ENCODE data around the gene SYT1.

SYT1 gene

DNA sequence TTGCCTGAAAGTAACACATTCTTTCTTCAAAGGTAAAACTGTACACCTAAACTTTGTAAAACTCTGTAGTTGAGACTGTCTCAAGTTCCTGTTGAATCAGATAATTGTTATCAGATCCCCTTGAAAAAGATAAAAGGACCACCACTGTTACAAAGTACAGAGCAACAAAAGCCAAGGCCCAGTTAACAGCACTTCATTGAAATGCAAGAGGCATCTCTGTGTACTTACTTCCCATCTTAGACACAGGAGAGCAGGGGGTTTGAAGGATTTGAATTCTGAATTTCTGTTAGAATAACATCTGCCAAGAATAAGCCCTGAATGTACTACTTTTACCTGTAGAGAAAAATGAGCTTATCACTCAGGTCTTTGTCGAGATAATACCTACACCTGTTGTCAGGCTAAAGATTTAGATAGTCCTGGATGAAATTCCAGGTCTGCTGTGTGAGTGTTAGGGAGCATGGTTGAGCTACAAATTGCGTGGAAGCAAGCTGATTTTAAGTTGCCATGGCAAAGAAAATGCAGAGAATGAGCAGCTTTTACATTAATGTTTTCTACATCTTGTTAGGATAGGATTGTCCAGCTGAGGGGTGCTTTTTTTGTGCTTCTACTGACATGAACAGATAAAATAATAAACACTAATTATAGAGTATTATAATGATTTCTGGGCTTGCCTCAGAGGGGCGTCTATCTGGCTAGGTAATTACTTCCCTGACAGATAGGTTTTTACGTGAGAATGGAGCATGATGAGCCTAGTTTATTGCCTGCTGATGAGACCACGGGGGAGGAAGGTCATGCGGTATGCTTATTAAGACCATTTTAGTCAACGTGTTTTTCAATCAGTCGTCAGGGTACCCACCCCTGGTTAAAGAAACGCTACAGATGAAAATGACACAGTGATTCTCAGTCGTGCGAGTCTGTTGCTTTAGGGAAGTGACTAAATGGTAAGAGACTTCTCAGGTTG, 517.0 kb downstream of the SYT1 start:
- DNase-seq (ENCODE audit: low read depth in 2 of 2, low spot score in 1 of 2): no peak

DNA sequence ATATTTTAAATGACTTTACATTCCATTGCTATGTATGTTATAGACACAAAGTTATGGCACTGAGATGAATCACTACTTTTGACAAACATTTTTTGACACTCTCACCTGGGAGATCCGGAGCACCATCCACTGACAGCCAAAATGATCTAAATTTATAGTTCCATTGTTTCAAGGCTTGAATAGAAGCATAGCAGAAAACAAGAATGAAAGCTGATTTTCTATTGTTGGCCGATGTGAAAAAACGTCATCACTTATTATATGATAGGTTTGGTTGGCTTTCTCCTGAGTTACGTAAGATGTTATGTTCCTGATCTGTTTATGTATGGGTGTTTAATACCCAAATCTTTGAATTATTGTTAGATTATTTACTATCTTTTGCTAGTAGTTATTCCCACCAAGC, 520.0 kb downstream of the SYT1 start:
- DNase-seq (ENCODE audit: low read depth in 2 of 2, low spot score in 1 of 2): no peak

DNA sequence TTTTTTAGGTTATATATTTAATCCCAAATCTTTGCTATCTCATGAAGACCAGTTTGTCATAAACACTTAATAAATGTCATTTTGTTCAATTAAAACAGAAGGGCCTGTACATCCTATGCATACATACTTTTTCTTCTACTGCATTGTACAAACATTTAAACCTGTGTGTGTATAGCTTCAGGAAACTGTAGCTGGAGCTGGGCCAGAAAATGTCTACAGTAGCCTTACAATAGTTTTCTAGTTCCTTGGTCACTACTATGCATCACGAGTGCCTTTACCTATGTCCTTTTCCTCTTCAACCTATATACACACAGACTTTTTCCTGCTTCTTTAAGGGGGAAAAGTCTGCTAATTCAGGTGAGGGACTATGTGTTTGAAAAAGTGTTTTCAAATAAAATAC, 523.4 kb downstream of the SYT1 start:
- no peak for DNase-seq (ENCODE audit: low read depth in 2 of 2, low spot score in 1 of 2)

DNA sequence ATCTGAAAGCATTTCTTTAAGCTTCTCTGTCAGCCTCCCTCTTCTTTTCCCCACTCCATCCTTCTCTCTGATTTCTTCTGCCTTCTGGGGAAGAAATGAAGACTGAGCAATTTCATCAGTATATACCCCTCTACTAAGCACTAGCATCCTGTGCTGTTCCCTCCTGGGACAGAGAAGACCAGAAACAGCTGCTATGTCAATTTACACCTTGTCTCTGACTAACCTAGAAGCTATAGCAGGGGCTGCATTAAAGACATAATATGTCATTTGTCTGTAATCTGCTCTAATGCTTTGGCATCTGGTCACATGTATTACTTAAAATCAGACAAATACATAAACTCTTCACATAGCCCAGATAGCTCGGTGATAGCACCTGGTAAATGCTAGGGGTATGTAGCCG, 529.3 kb downstream of the SYT1 start:
- DNase-seq (ENCODE audit: low read depth in 2 of 2, low spot score in 1 of 2): no peak

DNA sequence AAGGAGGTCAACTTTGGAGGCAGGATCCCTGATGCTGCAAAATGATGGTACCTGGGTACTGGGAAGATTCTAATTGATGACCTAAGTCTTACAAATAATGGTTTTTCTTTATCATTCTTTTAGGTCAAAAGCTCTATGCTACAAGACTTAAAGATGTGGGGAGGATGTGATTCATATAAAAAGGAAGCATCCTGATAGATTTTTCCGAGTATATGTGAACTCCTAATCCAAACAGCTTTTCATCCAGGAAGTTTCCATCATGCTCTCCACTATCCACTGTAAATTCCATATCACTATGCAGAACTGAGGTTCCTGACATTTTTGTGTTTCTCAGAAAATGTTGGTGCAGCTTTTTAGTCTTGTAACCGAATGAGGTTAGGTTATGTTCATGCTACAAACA, 533.0 kb downstream of the SYT1 start:
- DNase-seq (ENCODE audit: low read depth in 2 of 2, low spot score in 1 of 2): no peak

DNA sequence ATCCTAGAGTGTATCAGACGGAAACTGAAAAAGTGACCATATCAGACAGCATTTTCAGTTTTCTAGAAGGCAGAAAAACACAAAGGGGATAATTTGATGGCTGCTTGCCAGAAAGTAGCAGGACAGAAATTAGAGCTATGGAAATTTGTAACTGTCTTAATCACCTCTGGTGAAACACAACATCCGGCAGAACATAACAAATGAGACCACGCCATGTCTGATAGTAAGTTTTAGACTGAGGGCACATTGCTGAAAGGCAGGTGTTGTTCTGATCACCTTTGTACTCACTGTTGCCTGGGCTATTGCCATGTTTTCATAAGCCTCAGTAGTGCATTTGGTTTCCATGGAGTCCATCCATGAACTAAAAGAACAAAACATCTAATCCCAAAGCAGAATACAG, 535.9 kb downstream of the SYT1 start:
- DNase-seq (ENCODE audit: low read depth in 2 of 2, low spot score in 1 of 2): no peak

DNA sequence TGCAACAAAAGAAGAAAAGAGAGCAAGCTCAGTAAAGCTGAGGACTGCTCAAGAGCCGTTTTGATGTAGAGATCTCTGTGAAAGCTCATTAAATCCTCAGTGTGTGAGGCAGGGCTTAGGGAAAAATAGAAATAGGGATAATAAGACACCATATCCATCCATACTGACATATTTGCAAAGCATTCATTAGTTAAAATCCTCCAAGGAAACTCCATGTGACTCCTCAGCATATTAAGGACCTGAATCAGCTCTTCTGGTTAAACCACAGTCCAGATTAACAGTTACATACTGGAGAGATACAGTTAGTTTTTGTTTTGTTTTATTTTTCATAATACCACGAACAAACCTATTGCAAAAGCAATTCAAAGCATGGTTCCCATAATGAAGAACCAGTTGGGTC, 538.0 kb downstream of the SYT1 start:
- DNase-seq (ENCODE audit: low read depth in 2 of 2, low spot score in 1 of 2): no peak

DNA sequence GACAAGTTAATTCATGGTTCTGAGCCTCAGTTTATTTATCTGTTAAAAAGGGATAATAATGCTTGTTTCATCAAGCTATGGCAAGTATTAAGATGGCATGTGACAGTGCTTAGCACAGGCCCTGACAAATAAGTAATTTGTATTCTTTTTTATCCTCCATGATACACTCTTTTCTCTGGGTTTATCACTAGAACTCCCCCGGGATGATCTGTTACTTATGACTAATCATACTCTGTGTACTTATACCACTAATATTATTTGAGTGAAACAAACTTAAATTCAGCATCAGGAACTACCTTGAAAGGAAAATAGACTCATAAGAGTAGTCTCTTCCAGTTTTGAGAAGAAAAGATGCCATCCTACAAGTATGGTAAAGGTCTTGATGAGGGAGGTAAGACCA, 542.4 kb downstream of the SYT1 start:
- DNase-seq (ENCODE audit: low read depth in 2 of 2, low spot score in 1 of 2): no peak

DNA sequence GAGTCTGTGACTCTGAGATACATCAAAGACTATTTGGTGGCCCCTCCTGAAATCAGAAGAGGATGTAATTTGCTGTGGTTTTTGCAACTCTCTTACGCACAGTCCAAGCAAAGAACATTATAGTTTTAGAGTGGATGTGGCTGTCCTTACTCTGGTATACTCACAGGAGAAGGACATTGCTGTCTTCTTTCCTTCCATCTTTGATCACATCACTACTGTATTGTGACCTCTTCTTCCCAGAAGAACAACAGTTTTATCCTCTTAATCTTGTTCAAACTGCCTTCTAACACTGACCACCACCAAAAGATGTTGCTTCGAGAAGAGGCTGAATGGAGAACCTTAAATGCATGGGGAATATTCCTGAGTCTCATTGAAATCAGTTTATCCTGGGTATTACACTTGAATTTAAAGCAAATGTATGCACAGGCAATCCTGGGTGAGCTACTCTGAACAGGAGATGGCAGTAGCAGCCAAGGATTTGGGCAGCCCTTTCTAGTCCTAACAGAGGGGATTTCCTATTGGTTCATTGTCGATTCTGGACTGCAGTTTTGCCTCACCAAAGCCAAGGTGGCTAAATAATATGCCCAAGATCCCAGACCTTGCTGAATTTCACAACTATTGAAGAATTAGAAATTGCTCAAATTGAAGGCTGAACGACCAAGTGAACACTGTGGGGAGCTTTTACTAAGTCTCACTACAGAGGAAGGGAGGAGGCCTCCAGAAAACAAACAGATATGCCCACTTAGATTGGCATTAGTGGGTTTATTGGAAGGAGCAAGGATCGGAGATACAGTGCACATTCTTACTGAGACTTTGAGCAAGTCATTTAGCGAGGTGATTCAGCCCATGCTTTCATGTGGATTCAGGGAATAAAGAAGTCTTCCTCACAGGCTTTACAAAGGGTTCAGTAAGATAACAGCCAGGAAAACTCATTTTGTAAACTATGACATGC, 543.4 kb downstream of the SYT1 start:
- DNase-seq (ENCODE audit: low read depth in 2 of 2, low spot score in 1 of 2): no peak

DNA sequence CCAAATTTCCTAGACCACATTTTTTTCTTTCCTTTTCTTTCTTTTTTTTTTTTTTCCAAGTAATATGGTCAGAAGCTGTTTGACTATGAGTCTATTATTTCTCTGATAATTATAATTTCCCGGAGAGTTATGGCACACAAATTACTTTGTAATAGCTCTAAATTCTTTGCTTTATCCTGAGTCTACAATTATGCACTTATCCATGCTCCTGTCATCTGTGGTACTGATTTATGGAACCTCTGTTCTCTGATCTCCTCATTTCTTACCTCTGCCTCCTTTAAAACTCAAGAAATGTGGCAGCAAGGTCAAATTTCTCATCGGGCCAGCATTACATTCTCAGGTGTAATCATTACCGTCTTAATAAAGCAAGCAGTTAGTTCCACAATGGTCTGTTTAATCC, 544.1 kb downstream of the SYT1 start:
- no peak for DNase-seq (ENCODE audit: low read depth in 2 of 2, low spot score in 1 of 2)

DNA sequence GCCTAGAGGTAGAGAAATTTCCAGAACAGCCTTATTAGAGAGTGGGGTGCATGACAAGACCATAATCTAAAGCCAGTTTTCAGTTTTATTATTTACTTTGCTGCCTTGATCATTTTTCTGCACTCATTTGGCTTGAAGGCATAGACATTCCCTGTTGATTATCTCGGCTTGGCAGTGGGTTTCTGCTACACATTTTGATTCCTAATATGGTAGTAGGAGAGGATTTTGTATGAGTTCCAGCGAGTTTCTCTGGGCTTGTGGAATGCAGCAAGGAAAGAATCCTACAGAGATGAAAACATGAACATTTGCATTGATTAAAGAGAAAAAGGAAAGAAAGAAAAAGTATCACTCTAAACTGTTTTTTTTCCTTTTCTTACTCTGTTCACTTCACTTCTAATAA, 545.0 kb downstream of the SYT1 start:
- DNase-seq (ENCODE audit: low read depth in 2 of 2, low spot score in 1 of 2): no peak

DNA sequence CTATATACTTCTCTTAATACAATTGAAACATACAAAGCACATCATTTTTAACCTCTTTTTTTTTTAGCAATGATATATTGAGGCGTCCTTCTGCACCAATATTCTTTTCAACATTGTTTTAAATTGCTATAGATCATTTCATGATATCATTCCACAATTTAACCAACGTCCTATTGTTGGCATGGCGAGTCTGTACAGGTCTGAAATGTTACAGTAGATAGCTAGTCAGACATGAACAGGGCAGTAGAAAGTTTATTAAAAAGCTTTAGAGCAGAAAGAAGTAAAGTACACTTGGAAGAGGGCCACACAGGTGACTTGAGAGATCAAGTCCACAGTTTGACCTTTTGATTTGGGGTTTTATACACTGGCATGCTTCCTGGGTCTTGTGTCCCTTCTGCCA, 547.2 kb downstream of the SYT1 start:
- no peak for DNase-seq (ENCODE audit: low read depth in 2 of 2, low spot score in 1 of 2)

DNA sequence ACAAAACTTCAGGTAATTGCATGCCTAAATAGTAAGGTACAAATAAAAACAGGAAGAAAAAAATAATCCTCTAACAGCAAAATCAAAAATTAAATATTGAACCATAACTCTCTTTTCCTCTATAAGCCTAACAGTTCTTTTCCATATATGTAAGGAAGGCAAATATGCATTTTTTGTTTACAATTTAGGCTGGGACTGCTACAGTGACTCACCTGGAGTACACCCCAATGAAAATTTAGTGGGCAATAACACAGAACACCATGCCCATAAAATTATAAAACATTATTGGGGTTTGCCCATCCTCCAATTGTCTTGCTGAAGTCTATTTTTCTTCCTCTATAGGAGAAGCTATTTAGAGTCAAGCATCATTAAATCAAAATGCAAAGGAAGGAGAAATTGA, 549.2 kb downstream of the SYT1 start:
- no peak for DNase-seq (ENCODE audit: low read depth in 2 of 2, low spot score in 1 of 2)

DNA sequence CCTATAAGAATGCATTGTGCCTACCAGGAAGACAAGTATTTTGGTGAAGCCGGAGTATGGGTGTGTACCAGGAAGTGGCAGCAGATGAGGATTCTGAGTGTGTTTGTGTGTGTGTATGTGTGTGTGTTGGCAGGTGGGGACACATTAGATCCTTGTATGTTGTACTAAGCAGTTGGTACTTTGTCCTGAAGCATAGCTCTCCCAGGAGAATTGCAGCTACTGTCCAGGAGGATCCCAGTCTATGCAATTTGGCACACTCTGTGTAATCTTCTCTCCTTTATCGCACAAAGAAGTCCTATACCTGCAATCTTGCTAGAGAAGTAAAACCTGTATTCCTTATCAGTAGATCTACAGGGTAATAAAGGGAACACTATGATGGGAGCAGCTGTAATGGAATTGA, 549.7 kb downstream of the SYT1 start:
- DNase-seq (ENCODE audit: low read depth in 2 of 2, low spot score in 1 of 2): no peak

DNA sequence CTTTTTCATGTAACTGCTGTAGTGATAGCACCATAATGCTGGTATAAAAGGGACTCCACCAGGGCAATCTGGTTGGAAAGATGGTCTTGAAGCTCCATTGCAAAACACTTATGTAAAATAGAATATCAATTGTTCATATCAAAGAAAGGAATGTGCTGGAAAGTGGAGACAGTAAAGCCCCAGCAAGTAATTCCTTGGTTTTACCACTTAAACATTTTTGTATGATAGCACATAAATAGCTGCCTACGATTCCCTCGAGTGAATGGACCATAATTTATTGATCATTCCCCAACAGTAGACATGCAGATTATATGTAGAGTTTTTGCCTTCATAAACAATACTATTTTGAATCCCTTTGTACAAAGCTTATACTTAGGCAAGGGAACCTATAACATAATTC, 550.7 kb downstream of the SYT1 start:
- no peak for DNase-seq (ENCODE audit: low read depth in 2 of 2, low spot score in 1 of 2)

DNA sequence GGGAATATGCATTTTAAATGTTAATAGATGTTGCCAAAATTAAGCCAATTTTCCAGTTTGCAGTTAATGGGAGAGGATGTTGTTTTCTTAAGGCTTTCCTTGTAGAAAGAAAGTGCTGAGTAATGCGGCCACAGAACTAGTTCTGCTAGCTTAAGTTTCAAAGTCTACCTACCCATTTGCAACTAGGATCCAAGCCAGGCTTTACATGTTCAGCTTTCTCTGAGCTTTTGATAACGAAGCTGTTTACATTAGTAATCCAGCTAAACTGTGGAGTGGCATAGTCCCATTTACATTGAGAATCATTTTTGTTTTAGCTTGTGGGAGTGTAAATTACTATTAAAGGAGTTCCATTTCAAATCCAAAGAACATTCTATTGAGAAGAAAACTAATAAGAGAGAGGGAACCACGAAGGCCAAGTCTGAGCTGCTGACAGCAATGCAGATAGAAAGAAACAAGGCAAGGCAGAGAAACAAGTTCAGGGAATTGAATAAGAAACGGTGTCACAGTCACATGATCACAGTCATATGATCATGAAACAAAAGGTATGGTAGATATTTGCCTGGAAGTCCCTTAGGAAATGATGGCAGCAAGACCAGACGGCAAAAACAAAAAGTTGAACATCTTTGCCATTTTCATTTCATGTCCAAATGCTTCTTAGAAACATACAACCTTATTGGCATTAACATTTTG, 551.3 kb downstream of the SYT1 start:
- no peak for DNase-seq (ENCODE audit: low read depth in 2 of 2, low spot score in 1 of 2)

DNA sequence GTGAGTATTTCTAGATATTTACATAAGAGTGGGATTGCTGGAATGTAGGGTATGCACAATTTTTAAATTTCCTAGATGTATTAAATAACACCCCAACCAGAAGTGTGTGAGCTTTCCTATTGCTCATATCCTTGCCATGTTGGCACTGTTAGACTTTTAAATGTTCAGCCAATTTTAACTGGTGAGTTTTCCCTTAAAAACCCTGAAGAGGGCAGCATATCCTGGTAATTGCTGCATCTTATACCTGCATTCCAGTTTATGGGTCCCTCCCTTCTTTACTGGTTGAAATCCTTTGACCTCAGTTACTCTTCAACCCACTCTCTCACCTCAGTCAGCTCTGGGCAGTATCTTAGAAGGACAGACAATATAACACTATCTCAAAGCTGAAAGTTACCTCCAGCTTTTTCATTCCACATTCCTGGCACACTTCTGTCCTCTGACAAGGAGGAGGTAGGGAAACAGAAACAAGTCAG, 555.6 kb downstream of the SYT1 start:
- no peak for DNase-seq (ENCODE audit: low read depth in 2 of 2, low spot score in 1 of 2)

DNA sequence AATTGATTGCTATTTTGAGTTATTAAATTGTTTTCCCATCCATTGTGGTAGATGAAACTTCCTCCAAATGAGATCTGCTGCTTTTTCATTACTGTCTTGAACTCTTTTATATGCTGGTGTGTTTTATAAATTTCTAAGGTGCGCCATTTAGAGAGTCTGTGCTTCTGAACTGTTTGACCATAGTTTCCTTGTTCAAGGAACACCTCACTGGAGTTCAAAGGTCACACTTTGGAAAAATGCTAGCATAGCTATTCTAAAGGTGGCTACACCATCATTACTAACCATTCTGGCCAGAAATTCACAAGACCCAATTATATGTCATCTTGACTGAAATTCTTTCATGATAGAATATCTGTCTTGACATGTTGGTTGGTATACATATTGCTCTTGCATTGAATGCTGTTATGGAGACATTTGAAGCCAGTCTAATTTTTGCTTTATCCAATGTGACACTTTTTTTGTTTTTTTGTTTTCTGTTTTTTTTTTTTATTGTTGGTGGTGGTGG, 556.7 kb downstream of the SYT1 start:
- no peak for DNase-seq (ENCODE audit: low read depth in 2 of 2, low spot score in 1 of 2)

DNA sequence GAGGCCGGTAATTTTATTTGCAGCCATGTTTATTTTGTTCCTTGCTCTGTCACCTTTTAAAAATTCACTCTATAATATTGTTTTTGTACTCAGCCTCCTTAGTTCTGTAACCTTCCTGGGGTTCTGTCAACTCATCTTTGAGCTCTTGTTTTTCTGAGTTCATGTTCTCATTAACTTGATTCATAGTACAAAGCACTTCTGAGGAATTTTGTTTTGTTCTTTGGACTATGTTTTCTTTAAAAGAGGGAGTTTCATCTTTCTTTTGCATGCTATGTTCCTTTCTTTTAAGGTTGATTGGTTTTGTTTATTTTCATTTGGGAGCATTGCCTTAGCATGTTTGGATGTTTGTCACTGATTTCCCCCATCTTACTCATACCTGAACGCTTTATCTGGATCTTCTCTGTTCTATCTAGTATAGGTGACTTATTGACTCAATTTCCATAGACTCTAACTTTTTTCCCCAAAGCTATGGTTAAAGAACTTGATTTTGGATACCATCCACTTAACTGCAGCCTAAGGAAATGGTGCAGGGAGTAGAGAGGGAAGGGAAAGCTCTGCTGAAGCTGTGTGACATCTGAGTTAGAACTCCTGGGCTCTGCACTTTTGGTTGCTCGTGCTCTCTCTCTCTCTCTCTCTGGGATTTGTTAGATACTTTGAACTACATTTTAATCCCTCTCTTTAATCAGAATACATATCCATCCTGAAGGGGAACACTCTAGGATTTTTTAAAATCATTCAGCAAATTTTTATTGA, 557.7 kb downstream of the SYT1 start:
- no peak for DNase-seq (ENCODE audit: low read depth in 2 of 2, low spot score in 1 of 2)

DNA sequence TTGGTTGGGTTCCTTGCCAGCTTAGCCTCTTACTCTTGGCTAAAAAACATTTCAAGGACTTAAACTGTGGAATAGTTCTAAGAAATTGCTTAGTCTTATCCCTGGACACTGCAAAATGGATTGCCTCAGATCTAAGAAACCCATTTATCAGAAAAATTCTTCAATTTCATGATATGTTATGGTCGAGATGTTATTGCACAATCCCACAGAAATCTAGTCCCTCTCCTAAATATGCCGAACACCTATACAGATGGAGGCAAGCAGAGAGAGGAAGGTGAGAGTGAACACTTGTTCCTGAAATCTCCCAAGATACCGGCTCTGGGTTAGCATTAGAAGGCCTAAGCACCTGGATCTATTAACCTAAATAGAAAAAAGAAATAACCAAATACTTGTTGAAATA, 559.0 kb downstream of the SYT1 start:
- no peak for DNase-seq (ENCODE audit: low read depth in 2 of 2, low spot score in 1 of 2)

All from stimulated activated CD8-positive, alpha-beta memory T cell treated with anti-CD3 and anti-CD28 coated beads, Interleukin-4, amount 100 ng/mL, for 4 hours (primary cell).